HG03025 (cell line): ENCODE results near the gene OR13J1.
"Not testable (repeated sequence)": the region's sequence is repeated elsewhere in the genome, so short reads cannot be mapped to it uniquely, and the experiment has no call there.

Experiments used
- ATAC-seq: cut with Tn5 transposase; IDR thresholded peaks from one replicate; pipeline ENCODE4 v1.9.1; 2021; ENCODE audit warnings: mild to moderate bottlenecking, moderate library complexity; ENCODE audit not compliant: unreplicated experiment, low FRiP score

The OR13J1 gene

GRCh38 chr9:35870351-35870923 lies at the start of gene OR13J1:
Gene OR13J1, minus strand, starts transcription at chr9:35870401. Its CDS starts 0 bp downstream, at chr9:35870401.
- no peak for ATAC-seq

GRCh38 chr9:35919212-35920008 lies 49.2 kb upstream of the OR13J1 start:
- ATAC-seq: no peak

GRCh38 chr9:35918780-35919179 lies 48.6 kb upstream of the OR13J1 start:
- no peak for ATAC-seq

- ATAC-seq: no peak
These were observed 47.1 kb upstream of the OR13J1 start for GRCh38 chr9:35917261-35917660.

GRCh38 chr9:35915681-35916294 lies 45.6 kb upstream of the OR13J1 start:
- no peak for ATAC-seq

- no peak for ATAC-seq
These were observed 44.2 kb upstream of the OR13J1 start for GRCh38 chr9:35914301-35914807.

GRCh38 chr9:35913429-35913828 lies 43.2 kb upstream of the OR13J1 start:
- not testable (repeated sequence) for ATAC-seq

- ATAC-seq: no peak
These were observed 42.7 kb upstream of the OR13J1 start for GRCh38 chr9:35912791-35913400.

- ATAC-seq: no peak
These were observed 41.5 kb upstream of the OR13J1 start for GRCh38 chr9:35911690-35912089.

GRCh38 chr9:35910613-35911359 lies 40.6 kb upstream of the OR13J1 start:
- no peak for ATAC-seq

GRCh38 chr9:35909687-35910612 lies 39.7 kb upstream of the OR13J1 start:
- ATAC-seq: no peak

- no peak for ATAC-seq
These were observed 39.1 kb upstream of the OR13J1 start, which contains the start of gene SPAAR for GRCh38 chr9:35909274-35909673. Gene SPAAR, plus strand, starts transcription at chr9:35909490. Its CDS starts 974 bp downstream, at chr9:35910464.

GRCh38 chr9:35908504-35909125 lies 38.4 kb upstream of the OR13J1 start:
- no peak for ATAC-seq

GRCh38 chr9:35907711-35908503 lies 37.7 kb upstream of the OR13J1 start:
- no peak for ATAC-seq

GRCh38 chr9:35906923-35907699 lies 36.9 kb upstream of the OR13J1 start:
- ATAC-seq: no peak

GRCh38 chr9:35905912-35906679 lies 35.9 kb upstream of the OR13J1 start, which contains the start of gene HRCT1:
Gene HRCT1, plus strand, starts transcription at chr9:35906202. Its CDS starts 86 bp downstream, at chr9:35906288.
- no peak for ATAC-seq
